Cardiac septum (tissue), 1 donor: ENCODE results near the gene TNRC18. TPM values are rescaled to one million over a fixed set of nuclear protein-coding genes. Genes with fewer than 3 reads are reported as not detected.
"Not testable (repeated sequence)": the region's sequence is repeated elsewhere in the genome, so short reads cannot be mapped to it uniquely, and the experiment has no call there.

ENCODE experiments used
- DNase-seq: peaks from one replicate; pipeline ENCODE4 v3.0.0-alpha.2; 2020; ENCODE audit warnings: low spot score
- intact Hi-C: fragments of 100-400 bp; cut with DNase I; formaldehyde crosslinking; loops from one replicate; pipeline ENCODE4 v1.14.0; 2022
- total RNA-seq: library from RNA; stranded (reverse); fragmentation: NEBNext Ultra II Directional; extraction: Animal tissue kit (Norgen Biotek cat#: 25700); gene quantifications from one replicate; pipeline ENCODE4 v1.2.1, GENCODE V29; 2021
- donor health status: DM: no; HTN: no; CAD: no.

TNRC18 gene
- total RNA-seq, 1 donor from 2014 or later: 40.5 TPM

- DNase-seq: no peak
- intact Hi-C loops: no loop called here
Measured at GRCh38 chr7:5384618-5385017, 39.0 kb downstream of the TNRC18 start.

GRCh38 chr7:5383314-5384098, 40.1 kb downstream of the TNRC18 start:
- intact Hi-C loops: no loop called here

GRCh38 chr7:5382281-5382892, 41.2 kb downstream of the TNRC18 start:
- intact Hi-C loops: no loop called here
- DNase-seq: no peak

More at GRCh38 chr7:5383314-5384098, 40.1 kb downstream of the TNRC18 start:
- DNase-seq: no peak

- DNase-seq: no peak
Measured at GRCh38 chr7:5381071-5381772, 42.4 kb downstream of the TNRC18 start.

GRCh38 chr7:5380350-5381070, 43.1 kb downstream of the TNRC18 start:
- intact Hi-C loops: no loop called here
- DNase-seq: no peak

More at GRCh38 chr7:5381071-5381772, 42.4 kb downstream of the TNRC18 start:
- intact Hi-C loops: no loop called here

GRCh38 chr7:5379546-5379945, 44.1 kb downstream of the TNRC18 start:
- no peak for DNase-seq
- intact Hi-C loops: no loop called here

- DNase-seq: no peak
- intact Hi-C loops: no loop called here
Measured at GRCh38 chr7:5377816-5378215, 45.8 kb downstream of the TNRC18 start.

- intact Hi-C loops: no loop called here
- no peak for DNase-seq
Measured at GRCh38 chr7:5377279-5377678, 46.4 kb downstream of the TNRC18 start.

GRCh38 chr7:5375925-5376324, 47.7 kb downstream of the TNRC18 start:
- DNase-seq: no peak
- intact Hi-C loops: no loop called here

GRCh38 chr7:5374464-5374863, 49.2 kb downstream of the TNRC18 start:
- no peak for DNase-seq
- intact Hi-C loops: no loop called here

GRCh38 chr7:5373300-5373699, 50.3 kb downstream of the TNRC18 start:
- intact Hi-C loops: no loop called here
- no peak for DNase-seq

- no peak for DNase-seq
- intact Hi-C loops: no loop called here
Measured at GRCh38 chr7:5370454-5371353, 52.9 kb downstream of the TNRC18 start.

- DNase-seq: no peak
- intact Hi-C loops: loop anchor here (2.0 to 5.0 kb wide), 2 partner anchors 83 to 125 kb away; no protein-coding TSS in a partner anchor
Measured at GRCh38 chr7:5367661-5368060, 56.0 kb downstream of the TNRC18 start.

- not testable (repeated sequence) for DNase-seq
- intact Hi-C loops: loop anchor here (2.0 to 5.0 kb wide), 2 partner anchors 85 to 124 kb away; no protein-coding TSS in a partner anchor
Measured at GRCh38 chr7:5365976-5366625, 57.5 kb downstream of the TNRC18 start.

- no peak for DNase-seq
- intact Hi-C loops: no loop called here
Measured at GRCh38 chr7:5363729-5364128, 59.9 kb downstream of the TNRC18 start.

GRCh38 chr7:5362466-5362865, 61.2 kb downstream of the TNRC18 start:
- no peak for DNase-seq
- intact Hi-C loops: no loop called here

GRCh38 chr7:5361446-5362127, 62.0 kb downstream of the TNRC18 start:
- intact Hi-C loops: no loop called here
- no peak for DNase-seq

GRCh38 chr7:5360971-5361370, 62.7 kb downstream of the TNRC18 start:
- DNase-seq: no peak
- intact Hi-C loops: no loop called here
